HUES48 (cell line): Measurements from ENCODE around the gene PRKAR2B.
A peak's percentile ranks its signal among the peaks of the same experiment; 100 is the strongest.

ENCODE experiments used
- H3K27ac ChIP-seq: one replicate; pipeline ENCODE4 v1.7.0; 2013; ENCODE audit warnings: low read depth, low read length, inconsistent platforms
- H3K27me3 ChIP-seq: 2 replicates; pipeline ENCODE4 v1.6.1; 2013; ENCODE audit warnings: mild to moderate bottlenecking, low read length; ENCODE audit not compliant: control insufficient read depth, insufficient read depth
- H3K36me3 ChIP-seq: 2 replicates; pipeline ENCODE4 v1.6.1; 2013; ENCODE audit warnings: low read length; ENCODE audit not compliant: control insufficient read depth, insufficient read depth
- H3K4me1 ChIP-seq: 2 replicates; pipeline ENCODE4 v1.6.1; 2013; ENCODE audit warnings: mild to moderate bottlenecking, low read length; ENCODE audit not compliant: control insufficient read depth, insufficient read depth
- H3K4me3 ChIP-seq: 2 replicates; pipeline ENCODE4 v1.5.1; 2013; ENCODE audit warnings: mild to moderate bottlenecking, low read depth, low read length
- H3K9ac ChIP-seq: 2 replicates; pipeline ENCODE4 v1.6.1; 2013; ENCODE audit warnings: mild to moderate bottlenecking, low read depth, low read length, moderate library complexity
- H3K9me3 ChIP-seq: 2 replicates; pipeline ENCODE4 v1.6.1; 2013; ENCODE audit warnings: low read length; ENCODE audit not compliant: control insufficient read depth, insufficient read depth

PRKAR2B gene

GRCh38 chr7:107068156-107068555 lies 23.7 kb downstream of the PRKAR2B start:
- Histone ChIP-seq H3K9me3 (no peaks in the 10 kb centered on the region), H3K4me3 (no peak overlapping the region), H3K27ac (peak overlapping the region; percentile 2), H3K36me3 (no peaks in the 10 kb centered on the region), H3K4me1 (peaks cover 33% of the 10 kb centered on the region), H3K27me3 (no peaks in the 10 kb centered on the region), H3K9ac (no peak overlapping the region)

- H3K9ac ChIP-seq = no peak overlapping the region
- no peak overlapping the region for H3K4me3 ChIP-seq
- H3K4me1 ChIP-seq = peaks cover 29% of the 10 kb centered on the region
- H3K9me3 ChIP-seq = no peaks in the 10 kb centered on the region
- no peaks in the 10 kb centered on the region for H3K36me3 ChIP-seq
- no peak overlapping the region for H3K27ac ChIP-seq
- no peaks in the 10 kb centered on the region for H3K27me3 ChIP-seq
These were observed 25.0 kb downstream of the PRKAR2B start for GRCh38 chr7:107069457-107069856.

- no peaks in the 10 kb centered on the region for H3K27me3 ChIP-seq
- no peak overlapping the region for H3K27ac ChIP-seq
- peaks cover 24% of the 10 kb centered on the region for H3K4me1 ChIP-seq
- H3K9me3 ChIP-seq = no peaks in the 10 kb centered on the region
- H3K9ac ChIP-seq = no peak overlapping the region
- H3K4me3 ChIP-seq = no peak overlapping the region
- no peaks in the 10 kb centered on the region for H3K36me3 ChIP-seq
These were observed 26.2 kb downstream of the PRKAR2B start for GRCh38 chr7:107070710-107071109.

GRCh38 chr7:107071129-107071528 lies 26.6 kb downstream of the PRKAR2B start:
- Histone ChIP-seq H3K36me3 (no peaks in the 10 kb centered on the region), H3K9me3 (no peaks in the 10 kb centered on the region), H3K27me3 (no peaks in the 10 kb centered on the region), H3K9ac (no peak overlapping the region), H3K27ac (no peak overlapping the region), H3K4me3 (no peak overlapping the region), H3K4me1 (peaks cover 23% of the 10 kb centered on the region)

DNA sequence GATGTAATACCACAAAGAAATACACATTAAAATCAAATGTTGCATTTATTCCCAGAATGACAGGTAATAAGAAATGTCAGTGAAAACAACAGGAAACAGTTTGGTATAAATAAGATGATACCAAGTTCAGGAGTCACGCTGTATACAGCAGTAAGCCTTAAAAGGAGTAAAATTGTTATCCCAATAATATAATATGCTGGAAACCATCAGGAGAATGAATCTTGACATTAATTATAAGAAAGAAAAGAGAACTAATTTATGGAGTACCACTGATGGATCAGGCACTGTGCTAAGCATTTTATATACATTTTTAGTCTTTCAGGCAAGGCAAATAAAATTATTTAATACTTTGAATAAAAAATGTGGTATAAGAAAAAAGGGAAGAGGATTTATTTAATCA lies 27.6 kb downstream of the PRKAR2B start:
- Histone ChIP-seq H3K36me3 (no peaks in the 10 kb centered on the region), H3K27ac (no peak overlapping the region), H3K4me3 (no peak overlapping the region), H3K27me3 (no peaks in the 10 kb centered on the region), H3K9me3 (no peaks in the 10 kb centered on the region), H3K4me1 (peaks cover 19% of the 10 kb centered on the region), H3K9ac (no peak overlapping the region)

- Histone ChIP-seq H3K27me3 (no peaks in the 10 kb centered on the region), H3K36me3 (no peaks in the 10 kb centered on the region), H3K4me1 (no peaks in the 10 kb centered on the region; the same call in 1 of the 2 replicates), H3K4me3 (no peak overlapping the region), H3K9me3 (no peaks in the 10 kb centered on the region), H3K9ac (no peak overlapping the region), H3K27ac (no peak overlapping the region)
These were observed 31.5 kb downstream of the PRKAR2B start for GRCh38 chr7:107075863-107076574.

DNA sequence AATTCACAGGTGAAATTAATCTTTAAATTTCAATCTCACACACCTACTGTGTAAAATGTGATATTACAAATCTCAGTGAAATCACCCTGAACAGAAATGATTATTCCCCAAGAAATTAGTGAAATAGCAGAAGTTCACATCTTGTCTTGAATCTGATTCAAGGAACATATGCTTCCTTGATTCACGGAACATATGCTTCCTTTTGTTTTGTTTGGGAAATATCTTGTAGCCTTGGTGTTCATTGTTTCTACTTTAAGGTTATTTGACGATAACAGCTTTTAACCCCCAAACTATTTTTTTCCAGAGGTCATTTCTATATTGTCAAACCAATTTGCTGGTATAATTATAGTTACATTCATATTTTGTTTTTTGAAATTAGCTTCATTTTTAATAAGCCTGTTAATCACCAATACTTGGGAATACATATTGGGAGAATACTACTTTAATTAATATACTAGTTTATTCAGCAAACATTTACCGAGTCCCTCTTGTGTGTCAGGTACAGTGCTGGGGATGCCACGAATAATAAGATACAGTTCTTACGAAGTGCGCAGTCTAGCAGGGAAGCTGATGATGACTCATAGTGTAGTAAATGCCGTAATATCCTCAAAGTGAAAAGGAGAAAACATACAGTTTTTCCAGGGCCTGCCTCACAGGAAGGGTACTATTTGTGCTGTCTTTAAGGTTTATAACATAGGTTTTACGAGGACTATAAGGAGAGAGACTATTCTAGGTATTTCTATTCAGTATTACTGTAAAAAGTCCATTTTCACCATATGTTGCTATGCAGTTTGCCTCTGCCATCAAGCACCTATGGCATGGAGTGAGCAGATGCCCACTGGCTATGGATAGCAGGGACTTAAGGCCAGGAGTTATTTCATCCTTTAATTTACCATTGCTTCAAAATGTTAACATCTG lies 32.5 kb downstream of the PRKAR2B start:
- Histone ChIP-seq H3K27ac (no peak overlapping the region), H3K27me3 (no peaks in the 10 kb centered on the region), H3K4me3 (no peak overlapping the region), H3K9me3 (no peaks in the 10 kb centered on the region), H3K9ac (no peak overlapping the region), H3K36me3 (no peaks in the 10 kb centered on the region), H3K4me1 (no peaks in the 10 kb centered on the region; the same call in 1 of the 2 replicates)

DNA sequence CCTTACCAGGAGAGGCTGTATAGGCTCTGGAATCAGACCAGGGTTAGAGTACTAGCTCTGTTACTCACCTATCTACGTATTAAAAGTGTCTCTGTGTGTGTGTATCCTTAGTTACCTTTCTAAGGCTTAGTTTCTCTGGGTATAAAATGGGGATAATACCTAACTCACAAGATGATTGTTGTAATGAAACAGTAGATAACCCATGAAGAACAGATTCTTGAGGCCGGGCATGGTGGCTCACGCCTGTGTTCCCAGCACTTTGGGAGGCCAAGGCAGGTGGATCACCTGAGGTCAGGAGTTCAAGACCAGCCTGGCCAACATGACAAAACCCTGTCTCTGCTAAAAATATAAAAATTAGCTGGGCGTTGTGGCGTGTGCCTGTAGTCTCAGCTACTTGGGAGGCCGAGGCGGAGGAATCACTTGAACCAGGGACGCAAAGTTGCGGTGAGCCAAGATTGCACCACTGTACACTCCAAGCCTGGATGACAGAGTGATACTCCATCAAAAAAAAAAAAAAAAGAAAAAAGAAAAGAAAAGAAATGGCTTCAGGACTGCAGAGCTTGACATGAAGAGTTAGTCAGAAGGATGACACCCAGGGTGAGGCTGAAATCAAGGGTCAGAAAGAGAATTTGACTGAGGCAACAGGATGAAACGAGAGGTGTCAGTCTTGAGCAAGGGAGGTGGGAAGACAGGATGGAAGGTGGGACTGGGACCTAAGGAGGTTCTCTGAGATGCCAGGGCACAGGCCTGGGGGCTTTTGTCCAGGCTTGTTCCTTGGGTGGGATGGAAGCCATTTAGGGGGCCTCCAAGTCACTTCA lies 33.4 kb downstream of the PRKAR2B start:
- no peaks in the 10 kb centered on the region for H3K36me3 ChIP-seq
- H3K27ac ChIP-seq = no peak overlapping the region
- H3K27me3 ChIP-seq = no peaks in the 10 kb centered on the region
- no peak overlapping the region for H3K4me3 ChIP-seq
- H3K9ac ChIP-seq = no peak overlapping the region
- no peaks in the 10 kb centered on the region; the same call in 1 of the 2 replicates for H3K4me1 ChIP-seq
- H3K9me3 ChIP-seq = no peaks in the 10 kb centered on the region

- H3K27ac ChIP-seq = no peak overlapping the region
These were observed 34.0 kb downstream of the PRKAR2B start for GRCh38 chr7:107078517-107078966.

GRCh38 chr7:107079212-107079940 lies 34.9 kb downstream of the PRKAR2B start:
- Histone ChIP-seq H3K27me3 (no peaks in the 10 kb centered on the region), H3K4me3 (no peak overlapping the region), H3K9me3 (no peaks in the 10 kb centered on the region), H3K36me3 (no peaks in the 10 kb centered on the region), H3K9ac (no peak overlapping the region), H3K4me1 (no peaks in the 10 kb centered on the region; the same call in 1 of the 2 replicates), H3K27ac (no peak overlapping the region)

More at GRCh38 chr7:107078517-107078966, 34.0 kb downstream of the PRKAR2B start:
- Histone ChIP-seq H3K27me3 (no peaks in the 10 kb centered on the region), H3K9ac (no peak overlapping the region), H3K4me3 (no peak overlapping the region), H3K4me1 (no peaks in the 10 kb centered on the region; the same call in 1 of the 2 replicates), H3K9me3 (no peaks in the 10 kb centered on the region), H3K36me3 (no peaks in the 10 kb centered on the region)
